ENCODE measurements around the gene SYNDIG1.

The SYNDIG1 gene

DNA sequence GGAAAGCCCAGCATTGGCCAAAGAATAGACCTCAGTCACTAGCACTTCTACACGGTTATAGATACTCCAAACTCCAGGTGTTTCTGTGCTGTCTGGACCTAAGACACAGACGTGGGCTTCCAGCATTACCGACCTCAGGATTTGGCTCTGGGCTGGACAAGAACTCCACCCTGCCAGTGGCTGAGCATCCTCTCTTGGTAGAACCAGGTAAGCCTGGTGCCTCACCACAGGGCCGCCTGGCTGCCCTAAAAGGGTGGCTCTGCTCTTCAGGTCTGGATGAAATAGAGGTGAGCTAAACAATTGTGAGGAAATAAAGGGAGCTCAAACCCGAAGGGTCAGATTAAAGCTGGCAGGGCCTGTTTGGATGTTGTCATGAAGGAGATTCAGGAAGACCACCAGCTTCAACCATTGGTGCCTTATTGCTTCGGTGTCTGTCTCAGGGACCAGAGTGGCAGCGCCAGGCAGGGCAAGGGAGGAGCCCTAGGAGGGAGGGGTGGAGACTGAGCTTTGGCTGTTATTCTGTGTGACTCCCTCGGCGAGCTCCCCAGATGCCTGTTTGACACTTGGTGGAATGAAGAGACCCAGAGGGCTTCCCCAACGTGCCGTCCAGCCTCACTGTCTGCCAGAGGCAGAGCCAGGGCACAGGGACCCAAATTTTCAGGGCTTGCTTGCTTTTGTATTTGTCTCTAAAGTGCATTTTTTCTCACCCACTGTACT is 8.6 kb downstream of the SYNDIG1 start:
- no peak for DNase-seq

DNA sequence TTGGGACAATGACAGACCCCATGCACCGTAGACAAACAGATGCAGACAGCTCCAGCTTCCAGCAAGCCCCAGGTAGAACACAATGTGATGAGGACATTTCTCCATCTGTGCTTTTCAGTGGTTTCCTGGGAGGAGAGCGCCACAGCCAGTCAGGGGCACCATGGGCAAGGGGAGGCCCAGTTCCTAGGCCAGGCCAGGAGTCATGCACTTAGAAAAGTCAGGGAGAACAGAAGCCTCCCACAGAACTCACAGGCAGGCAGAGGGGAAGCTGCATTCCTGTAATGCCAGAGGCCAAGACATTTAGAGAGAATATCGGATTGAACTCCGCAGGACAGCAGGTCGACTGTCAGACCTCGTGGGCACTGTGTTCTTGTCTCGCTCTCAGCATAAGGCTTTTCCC is 9.2 kb downstream of the SYNDIG1 start:
- no peak for DNase-seq

DNA sequence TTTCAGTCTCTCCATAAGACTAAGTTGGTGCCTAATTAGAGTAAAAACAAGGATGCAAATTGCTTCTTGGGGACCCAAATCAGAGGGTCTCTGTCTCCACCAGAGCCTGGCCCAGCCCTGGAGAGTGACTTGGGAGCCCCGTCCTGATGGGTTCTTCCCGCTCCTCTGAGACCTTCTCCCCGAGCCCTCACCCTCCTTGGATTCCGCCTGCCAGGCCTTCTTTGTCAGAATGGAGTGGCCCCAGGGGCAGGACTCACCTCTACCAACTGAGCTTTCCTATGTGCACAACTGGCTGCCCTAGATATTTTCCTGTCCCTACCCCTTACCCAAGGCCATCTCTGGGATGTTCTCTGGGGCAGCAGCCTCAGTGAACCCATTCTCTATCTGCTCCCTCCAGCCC is 9.7 kb downstream of the SYNDIG1 start:
- DNase-seq, result no peak

DNA sequence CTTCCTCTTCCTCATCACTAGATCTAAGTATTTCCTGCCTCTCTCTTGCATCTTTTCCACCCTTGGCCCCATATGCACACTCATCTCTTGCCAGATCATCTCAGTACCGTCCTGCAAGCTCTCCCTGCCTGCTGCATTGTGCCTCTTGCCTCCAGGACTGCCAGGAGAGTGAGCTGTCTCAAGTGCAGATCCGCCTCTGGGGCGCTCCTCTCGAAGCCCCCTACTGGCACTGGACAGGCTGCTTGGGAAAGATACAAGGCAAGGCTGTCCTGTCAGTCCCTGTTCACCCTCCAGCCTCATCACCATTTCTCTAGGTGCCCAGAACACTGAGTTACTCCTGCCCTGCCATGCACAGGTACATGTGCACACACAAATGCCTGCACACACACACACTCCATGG is 10.2 kb downstream of the SYNDIG1 start:
- DNase-seq, result no peak

DNA sequence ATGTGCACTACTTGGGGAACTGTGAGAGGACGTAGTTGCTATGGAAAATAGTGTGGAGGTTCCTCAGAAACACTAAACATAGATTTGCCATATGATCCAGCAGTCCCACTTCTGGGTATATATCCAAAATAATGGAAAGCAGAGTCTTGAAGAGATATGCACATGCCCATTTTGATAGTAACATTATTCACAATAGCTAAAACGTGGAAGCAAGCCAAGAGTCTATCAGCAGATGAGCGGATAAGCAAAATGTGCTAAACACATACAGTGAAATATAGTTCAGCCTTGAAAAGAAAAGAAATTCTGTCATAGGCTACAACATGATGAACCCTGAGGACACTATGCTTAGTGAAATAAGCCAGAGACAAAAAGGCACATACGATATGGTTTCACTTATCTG is 11.1 kb downstream of the SYNDIG1 start:
- DNase-seq, result no peak

DNA sequence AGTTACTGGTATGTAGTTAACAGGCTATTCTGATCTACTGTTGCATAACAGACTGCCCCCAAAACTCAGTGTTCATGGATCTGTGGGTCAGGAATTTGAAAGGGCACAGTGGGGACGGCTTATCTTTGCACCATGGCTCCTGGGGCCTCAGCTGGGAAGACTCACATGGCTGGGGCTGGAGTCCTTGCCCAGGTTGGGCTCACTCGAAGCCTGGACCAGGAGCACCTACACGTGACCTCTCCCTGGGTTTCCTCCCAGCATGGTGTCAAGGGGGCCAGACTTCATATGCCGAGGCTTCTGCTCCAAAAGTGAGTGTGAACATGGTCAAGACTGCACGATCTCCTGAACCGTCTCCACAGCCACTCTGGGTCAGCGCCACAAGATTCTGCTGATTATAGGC is 11.7 kb downstream of the SYNDIG1 start:
- DNase-seq, result no peak

DNA sequence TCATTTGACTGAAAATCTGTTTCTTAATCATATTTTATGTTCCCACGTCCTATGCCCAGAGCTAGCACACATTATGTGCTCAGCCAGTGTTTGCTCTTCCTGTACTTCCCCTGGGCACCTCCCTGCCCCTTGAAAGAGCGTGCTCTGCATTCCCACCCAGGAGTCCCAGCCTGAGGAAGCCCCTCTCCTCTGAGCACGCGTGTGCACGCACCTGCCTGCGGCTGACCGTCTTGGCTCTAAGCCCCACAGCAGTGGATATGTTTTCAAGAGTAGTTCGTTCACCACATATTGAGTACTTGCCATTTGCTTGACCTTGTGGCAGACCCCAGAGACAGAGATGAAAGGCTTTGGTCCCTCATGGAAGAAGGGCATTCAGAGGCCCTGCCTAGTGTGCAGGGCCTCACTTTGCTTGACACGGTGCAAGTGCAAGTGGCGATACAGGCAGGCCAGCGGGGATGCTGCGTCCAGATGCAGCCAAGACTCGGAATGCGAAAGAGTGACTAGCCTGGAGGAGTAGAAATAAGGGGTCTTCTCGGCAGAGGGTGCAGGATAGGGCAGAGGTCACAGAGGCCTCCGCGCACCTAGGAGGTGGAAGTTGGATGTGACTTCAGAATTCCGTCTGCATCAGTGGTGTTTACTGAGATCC is 14.1 kb downstream of the SYNDIG1 start:
- no peak for DNase-seq

DNA sequence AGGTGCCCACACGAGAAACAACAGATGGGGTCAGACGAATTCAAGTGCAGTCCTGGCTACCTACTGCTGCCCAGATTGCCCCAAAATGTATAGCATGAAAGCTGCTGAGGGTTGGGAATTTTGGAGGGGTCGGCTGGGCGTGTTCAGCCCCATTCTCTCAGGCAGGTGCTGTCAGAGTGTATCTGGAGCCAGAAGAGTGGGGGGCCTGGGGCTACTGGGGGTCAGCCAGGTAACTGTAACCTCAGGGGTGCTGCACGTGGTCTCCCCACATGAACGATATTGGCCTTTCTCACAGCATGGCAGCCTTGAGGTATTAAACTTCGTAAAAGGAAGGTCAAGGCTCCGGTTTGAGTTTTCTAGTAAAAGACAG is 14.6 kb downstream of the SYNDIG1 start:
- no peak for DNase-seq

DNA sequence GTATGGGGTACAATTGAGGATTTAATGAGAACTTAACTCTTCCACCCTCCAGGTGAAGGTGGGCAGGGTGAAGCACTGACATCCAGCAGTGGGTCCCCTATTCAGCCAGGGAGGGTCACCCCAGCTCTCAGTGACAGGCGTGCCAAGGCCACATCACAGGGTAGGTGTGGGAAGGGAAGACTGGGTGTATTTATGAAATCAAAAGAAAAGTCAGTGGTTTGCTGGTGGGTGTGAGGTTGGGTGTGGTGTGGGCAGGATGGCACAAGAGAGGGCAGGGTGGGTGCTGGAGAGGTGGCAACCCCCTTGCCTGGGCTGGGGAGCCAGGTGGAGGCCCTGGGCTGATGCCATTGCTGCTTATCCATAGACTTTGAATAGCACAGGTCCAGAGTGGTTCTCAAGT is 16.6 kb downstream of the SYNDIG1 start:
- no peak for DNase-seq

DNA sequence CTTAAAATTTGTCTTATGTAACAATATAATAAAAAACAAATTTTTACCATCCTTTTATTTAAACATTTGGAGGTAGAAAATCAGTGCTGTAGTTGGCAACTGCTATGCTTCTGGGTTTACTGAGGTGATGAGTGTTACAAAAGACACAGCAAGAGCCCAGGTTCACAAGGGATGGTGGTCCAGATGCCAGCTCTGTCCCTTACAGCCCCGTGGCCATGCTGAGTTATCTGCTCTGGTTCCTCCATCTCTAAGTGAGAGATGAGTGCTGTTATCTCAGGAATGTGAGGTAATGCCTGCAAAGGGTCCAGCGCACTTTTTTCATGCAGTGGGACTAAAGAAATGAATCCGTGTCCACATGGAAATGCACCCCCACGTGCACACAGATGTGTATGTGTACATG is 17.8 kb downstream of the SYNDIG1 start:
- no peak for DNase-seq

DNA sequence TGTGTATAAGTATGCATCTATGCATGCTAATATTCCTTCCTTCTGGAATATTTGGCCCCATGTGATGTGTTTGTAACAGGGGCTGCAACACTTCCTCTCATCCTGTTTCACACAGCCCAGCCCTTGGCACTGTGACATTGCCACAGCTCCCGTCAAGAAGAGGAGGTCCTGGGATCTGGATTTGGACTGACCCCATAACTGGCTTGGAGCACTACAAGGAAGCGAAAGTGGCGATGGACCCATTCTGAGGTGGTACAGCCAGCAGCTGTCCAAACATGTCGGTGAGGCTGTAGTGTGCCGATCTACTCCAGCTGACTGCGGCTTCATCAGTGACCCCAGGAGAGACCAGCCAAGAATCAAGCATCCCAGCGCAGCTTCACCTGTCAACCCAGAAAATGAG is 18.2 kb downstream of the SYNDIG1 start:
- DNase-seq, result no peak

DNA sequence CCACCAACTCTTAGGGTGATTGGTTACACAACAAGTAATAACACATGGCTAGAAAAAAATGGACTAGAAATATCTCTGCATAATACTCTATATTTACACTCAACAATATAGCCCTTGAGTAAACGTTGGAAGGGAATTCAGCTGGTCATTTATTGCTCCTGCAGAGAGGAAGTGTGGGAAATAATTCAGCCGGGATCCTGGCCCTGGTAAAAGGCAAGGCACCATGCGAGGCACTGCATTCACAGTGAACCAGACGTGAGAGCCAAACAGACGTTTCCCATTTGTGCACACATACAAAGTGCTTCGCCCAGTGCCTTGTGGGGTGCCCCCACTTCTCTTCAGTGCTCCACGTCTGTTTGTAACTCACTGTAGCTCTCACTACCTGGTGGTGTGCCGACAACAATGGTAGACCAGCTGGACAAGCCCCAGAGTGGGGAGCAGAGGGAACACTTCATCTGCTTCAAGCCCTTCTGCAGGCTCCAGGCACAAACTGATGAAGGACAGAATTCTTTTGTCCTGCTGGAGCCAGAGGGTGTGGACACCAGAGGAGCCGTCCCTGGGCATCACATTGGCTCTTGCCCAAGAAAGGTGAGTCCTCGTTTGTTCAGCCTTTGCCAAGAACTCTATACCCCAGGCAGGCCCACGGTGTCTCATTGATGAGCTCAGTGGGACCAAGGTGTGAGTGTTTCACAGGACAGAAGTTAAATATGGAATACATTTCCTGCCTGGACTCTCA is 18.8 kb downstream of the SYNDIG1 start:
- no peak for DNase-seq

DNA sequence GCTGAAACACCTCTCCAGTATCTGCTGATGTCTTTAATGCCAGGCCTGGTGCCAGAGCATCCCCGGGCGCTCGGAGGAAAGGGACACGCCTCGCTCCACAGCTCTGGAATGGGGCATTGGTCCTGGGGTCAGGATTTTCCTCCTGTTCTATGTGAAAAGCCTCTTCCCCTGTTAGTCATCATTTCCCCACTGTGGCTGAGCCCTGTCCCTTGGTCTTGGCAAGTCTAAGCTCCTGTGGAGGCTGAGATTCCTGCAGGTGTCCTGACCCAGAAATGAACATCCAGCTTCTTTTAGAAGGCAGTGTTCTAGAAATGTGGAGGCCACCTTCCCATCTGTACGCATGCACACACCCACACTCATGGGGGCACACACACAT is 19.4 kb downstream of the SYNDIG1 start:
- DNase-seq, result no peak

DNA sequence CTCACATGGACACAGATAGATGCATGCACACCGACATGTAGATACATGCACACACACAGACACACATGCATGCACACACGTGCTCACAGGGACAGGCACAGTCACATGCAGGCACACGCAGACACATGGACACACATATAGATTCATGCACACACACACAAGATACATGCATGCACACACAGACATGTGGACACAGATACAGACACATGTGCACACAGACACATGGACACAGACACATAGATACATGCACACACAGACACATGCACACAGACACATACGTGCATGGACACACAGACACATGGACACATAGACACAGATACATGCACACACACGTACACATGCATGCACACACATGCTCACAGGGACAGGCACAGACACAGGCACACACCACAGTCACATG is 19.8 kb downstream of the SYNDIG1 start:
- no peak for DNase-seq

DNA sequence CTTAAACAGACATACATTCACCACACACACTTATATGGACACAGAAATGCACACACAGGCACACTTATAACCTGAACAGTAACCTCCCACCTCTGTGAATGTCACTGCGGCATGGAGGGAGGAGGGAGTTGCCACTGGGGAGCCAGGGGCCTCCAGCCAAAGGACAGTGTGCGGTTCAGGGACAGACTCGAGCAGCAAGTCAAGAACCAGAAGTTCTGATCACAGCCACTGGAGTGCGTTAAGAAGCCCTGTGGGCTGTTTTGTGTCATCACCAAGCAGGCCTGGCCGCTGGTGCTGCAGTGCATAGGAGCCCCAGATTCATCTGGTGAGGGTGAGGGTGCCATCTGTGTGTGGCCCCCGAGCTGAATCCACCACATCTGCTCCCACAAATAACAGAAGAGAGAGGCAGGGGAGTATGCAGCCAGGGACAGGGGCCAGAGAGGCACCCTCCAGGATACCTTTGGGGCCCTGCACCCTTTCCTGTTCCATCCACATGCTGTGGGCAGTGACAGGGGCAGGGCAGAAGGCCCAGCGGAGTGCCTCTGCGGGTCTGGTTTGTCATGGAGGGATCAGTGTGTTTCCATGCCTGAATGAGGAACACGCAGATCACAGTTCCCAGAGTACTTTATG is 20.3 kb downstream of the SYNDIG1 start:
- no peak for DNase-seq

DNA sequence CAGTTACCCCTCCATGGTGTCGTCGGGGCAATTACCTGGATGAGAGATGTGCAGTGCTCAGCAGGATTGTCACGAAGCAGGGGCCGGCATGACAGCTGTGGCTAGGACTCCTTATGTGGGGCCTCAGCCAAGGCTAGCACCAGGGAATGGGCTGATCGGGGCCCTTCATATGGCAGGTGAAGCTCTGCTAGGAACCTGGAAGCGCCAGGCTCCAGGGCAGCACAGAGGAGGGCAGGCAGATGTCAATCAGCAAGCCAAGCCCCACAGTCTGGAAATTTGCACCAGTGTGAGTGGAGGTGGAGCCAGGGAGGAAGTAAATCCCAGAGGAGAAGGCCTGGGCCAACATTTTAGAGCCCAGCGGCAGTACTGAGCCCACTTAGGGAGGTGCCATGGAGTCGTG is 21.2 kb downstream of the SYNDIG1 start:
- DNase-seq, result no peak

DNA sequence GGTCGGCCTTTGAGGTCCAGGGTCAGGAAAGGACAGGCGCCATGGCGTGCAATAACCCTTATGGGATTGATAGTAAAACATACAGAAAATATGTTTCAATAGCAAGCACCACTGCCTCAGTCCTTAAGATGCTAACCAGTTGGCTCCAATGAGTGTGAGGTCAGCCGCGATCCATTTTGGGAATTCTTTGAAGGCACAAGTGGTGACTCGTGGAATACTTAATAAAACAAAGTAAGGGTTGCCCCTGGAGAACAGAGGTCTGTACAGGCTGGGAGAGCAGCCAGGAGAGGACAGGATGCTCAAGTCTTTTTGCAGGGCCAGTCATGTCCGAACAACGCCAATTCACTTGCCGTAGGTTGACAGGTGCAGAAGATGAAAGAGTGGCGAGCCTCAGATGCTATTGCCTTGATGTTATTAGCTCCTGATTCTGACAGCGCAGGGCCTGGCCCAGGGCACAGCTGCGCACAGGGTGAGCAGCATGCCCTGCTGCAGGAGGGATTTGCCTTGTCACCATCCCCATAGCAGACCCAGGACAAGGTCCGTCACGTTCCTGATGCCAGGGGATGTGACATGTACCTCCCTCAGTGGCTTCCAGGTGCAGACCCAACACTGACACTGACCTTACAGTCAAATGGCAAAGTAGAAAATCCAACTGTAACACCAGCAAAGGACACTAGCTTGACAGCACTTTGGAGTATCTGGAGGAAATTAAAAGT is 21.8 kb downstream of the SYNDIG1 start:
- no peak for DNase-seq

DNA sequence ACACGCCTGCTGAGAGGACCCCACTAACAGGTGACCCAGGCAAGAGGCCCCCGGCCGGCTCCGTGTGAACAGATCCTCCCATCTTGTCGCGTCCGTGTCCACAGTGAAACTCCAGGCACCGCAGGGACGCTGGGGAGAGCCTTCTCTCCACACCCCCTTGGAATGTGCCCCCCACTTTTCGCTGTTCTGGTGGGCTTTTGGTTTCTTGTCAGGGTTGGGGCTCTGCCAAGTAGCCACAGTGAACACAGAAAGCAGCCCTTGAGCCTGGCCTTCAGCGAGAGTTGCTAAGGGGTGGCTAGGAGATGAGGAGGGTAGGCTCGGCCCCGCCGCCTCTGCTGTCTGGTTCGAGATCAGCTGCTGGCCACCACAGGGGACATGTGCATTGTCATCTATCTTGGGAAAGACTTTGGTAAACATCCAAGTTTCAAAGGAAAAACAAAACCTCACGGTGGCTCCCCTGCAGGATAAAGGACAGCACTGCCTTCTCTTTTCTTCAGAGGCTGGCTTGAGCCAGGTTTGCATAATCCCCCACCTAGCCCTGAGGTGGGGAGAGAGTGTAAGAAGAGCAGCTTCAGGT is 22.7 kb downstream of the SYNDIG1 start:
- DNase-seq, result no peak

DNA sequence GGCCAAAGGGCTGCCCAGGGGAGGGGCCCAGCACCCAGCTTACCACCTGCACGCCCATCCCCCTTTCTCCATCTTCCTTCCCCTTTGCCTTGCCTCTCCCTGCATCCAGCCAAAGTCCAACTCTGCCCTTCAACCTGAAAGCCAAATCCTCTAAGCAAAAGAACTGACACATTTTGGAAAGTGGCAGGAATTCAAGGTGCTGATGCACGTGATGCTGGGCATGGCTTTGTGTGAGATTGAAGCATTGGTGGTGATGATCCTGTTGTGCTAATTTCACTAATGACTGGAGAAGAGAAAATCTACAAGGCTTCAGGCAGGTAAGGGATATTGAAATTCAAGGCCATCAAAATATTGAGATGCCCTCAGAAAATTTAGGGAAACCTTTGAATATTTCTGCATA is 23.3 kb downstream of the SYNDIG1 start:
- no peak for DNase-seq

DNA sequence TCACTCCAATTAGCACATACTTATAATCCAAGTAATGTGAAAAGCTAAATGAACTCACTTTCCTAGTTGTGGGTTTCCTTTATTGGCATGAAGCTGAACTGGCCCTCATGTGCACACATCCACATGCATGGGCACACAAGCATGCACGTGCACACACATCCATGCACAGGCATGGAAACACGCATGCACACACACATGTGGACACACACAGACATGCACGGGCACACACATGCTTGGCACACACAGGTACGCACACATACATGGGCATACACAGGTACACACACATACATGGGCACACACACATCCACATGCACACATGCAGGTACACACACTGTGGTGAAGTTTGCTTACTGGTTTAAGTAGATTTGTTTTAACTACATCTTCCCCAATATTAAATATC is 23.8 kb downstream of the SYNDIG1 start:
- DNase-seq, result no peak

DNA sequence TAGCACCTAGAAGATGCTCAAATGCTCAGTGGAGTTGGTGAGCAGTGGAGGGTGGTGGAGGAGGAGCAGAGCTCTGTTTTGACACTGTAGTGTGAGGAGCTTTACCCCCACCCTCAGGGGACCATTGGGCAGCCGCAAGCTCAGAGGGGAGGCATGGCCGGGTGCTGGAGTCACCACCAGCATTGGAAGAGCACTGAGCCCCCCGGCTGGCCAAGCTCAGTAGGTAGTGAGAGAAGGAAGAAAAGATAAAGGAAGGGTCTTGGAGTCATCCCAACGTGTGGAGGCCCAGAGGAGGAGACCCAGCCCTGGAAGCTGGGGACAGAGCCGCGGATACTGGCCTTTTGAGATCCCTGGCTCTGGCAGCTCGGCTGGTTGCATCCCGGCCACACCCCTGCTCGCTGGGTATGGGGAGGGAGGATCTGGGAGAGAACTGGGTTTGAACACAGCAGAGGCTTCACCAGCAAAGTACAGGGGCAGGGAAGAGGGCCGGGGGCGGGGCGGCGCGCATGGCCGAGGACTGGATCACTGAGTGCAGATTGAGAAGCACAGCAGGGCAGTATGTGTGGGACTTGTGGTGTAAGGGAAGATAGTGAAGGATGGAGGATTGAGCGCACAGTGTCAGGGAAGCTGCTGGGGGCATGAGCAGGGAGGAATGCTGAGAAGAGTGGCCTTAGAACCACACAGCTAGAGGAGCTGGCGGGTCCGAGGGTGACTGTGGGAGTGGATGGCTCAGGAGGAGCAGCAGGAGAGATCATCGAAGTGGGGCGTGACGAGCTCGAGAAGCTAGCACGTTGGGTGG is 24.4 kb downstream of the SYNDIG1 start:
- DNase-seq, result no peak

DNA sequence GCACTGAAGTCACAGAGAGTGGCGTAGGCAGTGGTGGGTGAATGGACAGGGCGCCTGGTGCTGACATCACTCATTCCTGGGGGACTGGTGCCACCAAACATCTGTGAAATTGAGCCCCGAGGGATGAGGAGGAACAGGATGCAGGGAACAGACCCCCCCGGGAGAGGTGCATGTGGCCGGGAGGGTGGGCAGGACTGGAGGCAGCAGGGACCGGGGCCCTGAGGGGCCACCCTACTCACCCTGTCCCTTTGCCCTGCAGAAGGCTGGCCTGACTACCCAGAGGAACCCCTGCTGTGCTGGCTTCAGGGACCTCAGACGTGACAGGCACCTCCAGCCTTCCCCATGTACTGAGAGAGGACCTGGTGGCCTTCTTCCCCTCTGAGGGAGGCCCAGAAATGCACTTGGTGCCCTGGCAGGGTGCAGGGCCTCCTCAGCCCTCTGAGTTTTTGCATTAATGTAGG is 25.1 kb downstream of the SYNDIG1 start:
- no peak for DNase-seq
